Measurements from ENCODE around the gene DPH7.
A peak's percentile ranks its signal among the peaks of the same experiment; 100 is the strongest.
"Not testable (repeated sequence)": the region's sequence is repeated elsewhere in the genome, so short reads cannot be mapped to it uniquely, and the experiment has no call there.

DPH7 gene

GRCh38 chr9:137518661-137519459 is 59.9 kb downstream of the DPH7 start:
- DNase-seq (ENCODE audit: low read depth): not testable (repeated sequence)

GRCh38 chr9:137516144-137516917 is 62.4 kb downstream of the DPH7 start:
- no peak for DNase-seq (ENCODE audit: low read depth)

- DNase-seq (ENCODE audit: low read depth): no peak
These were observed 63.4 kb downstream of the DPH7 start for GRCh38 chr9:137515338-137515724.

- DNase-seq (ENCODE audit: low read depth): no peak
These were observed 63.9 kb downstream of the DPH7 start for GRCh38 chr9:137514691-137515337.

- DNase-seq (ENCODE audit: low read depth): not testable (repeated sequence)
These were observed 64.7 kb downstream of the DPH7 start for GRCh38 chr9:137513801-137514570.

GRCh38 chr9:137513136-137513535 is 65.6 kb downstream of the DPH7 start:
- DNase-seq (ENCODE audit: low read depth): not testable (repeated sequence)

- no peak for DNase-seq (ENCODE audit: low read depth)
These were observed 66.8 kb downstream of the DPH7 start for GRCh38 chr9:137511758-137512463.

- DNase-seq (ENCODE audit: low read depth): not testable (repeated sequence)
These were observed 67.6 kb downstream of the DPH7 start for GRCh38 chr9:137511126-137511525.

GRCh38 chr9:137509198-137509597 is 69.5 kb downstream of the DPH7 start:
- DNase-seq (ENCODE audit: low read depth): no peak

GRCh38 chr9:137506702-137507171 is 72.0 kb downstream of the DPH7 start:
- DNase-seq (ENCODE audit: low read depth): peak; percentile 81

- DNase-seq (ENCODE audit: low read depth): no peak
These were observed 72.5 kb downstream of the DPH7 start for GRCh38 chr9:137506274-137506673.

GRCh38 chr9:137505421-137506140 is 73.1 kb downstream of the DPH7 start:
- DNase-seq (ENCODE audit: low read depth): no peak

Measured in ELR (cell line).